GM19468 (cell line): ENCODE data around the gene EME1.
"Not testable (repeated sequence)": the region's sequence is repeated elsewhere in the genome, so short reads cannot be mapped to it uniquely, and the experiment has no call there.

ENCODE experiments used
- ATAC-seq: cut with Tn5 transposase; IDR thresholded peaks from one replicate; pipeline ENCODE4 v1.9.1; 2021; ENCODE audit warnings: mild to moderate bottlenecking, moderate library complexity, moderate number of reproducible peaks; ENCODE audit not compliant: unreplicated experiment; ENCODE audit errors: extremely low read depth

The EME1 gene

DNA sequence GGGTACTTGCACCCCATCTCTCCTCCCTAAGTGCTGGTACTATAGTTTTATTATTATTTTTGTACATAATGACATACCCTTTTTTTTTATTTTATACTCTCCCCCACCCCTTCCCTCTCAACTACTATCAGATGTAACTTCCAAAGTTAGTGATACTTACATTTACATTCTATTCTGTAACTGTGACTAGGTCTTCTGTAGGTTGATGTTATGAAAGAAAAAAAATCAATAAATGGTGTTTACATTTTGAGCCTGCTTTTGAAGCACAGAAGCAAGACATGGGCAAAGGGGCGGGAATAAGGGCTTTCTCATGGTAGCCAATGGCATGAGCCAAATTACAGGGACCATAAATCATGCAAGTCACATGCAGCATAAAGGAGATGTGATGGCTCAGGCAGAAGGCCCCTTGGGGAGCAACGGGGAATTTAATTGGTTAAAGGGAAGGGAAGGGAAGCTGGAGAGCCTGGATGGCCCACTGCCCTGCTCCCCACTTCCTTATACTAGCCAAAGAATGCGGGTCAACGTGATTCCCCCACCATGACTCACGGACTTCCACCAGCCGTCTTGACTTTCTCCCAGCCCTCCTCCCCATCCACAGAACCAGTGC lies 50.6 kb downstream of the EME1 start:
- no peak for ATAC-seq

DNA sequence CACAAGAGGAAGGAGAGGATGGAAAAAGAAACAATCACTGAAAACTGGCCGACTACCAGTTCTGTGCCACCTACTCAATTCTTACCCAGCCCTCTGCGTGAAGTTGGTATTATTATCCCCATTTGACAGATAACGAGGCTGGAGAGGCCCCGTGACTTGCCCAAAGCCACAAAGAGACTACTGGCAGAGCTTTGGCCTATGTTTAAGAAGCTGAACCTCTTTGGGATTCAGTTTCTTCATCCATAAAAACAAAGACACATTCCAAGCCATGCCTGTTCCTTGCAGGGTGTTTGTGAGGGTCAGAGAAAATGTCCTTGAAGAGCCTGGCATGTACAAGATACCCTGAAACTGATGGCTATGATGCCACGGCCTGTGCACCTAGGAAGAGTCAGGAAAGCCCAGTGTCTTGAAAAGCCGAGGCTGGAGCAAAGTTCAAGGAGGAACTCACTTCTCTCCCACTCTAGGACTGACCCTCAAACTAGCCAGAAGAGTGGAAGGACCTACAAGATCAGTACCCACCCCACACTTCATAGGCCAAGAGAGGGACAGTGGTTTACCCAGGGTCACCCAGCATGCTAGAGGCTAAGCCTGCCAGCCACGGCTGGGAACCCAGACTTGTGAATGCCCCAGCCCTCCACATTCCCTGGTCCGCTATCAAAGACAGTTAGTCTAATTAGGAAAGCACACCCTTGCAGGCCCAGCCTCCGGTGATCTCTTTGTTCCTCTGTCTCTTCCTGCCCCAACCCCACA lies 51.4 kb downstream of the EME1 start:
- ATAC-seq, result no peak

DNA sequence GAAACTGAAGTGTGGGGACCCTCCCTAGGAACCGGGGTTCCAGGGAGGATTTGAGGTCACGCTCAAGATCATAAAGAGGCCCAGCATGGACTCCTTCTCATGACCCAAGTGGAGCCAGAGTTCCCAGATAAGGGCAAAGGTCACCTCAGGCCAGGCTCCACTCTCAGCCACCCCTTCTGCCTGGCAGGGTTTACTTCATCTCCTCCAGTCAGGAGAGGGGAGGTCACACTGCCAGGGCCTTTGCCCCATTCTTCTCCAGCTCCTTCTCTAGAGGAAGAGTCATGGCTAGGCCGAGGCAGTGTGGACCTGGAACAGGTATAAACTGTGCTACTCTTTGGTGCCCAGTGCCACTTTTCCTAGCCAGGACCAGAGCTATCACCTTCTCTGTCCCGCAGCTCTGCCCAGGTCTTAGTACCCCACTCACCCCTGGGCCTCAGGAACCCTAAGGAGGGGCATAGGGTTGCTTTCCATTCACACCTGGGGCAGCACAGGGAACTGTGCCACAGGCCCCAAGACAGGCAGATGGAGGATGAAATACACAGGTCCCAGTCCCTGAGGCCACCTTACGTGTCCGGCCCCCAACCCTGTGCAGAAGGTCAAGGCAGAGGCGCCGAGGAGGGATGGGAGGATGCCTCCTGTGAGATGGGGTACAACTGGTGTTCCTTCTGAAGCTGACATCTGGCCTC lies 52.1 kb downstream of the EME1 start:
- ATAC-seq, result no peak

DNA sequence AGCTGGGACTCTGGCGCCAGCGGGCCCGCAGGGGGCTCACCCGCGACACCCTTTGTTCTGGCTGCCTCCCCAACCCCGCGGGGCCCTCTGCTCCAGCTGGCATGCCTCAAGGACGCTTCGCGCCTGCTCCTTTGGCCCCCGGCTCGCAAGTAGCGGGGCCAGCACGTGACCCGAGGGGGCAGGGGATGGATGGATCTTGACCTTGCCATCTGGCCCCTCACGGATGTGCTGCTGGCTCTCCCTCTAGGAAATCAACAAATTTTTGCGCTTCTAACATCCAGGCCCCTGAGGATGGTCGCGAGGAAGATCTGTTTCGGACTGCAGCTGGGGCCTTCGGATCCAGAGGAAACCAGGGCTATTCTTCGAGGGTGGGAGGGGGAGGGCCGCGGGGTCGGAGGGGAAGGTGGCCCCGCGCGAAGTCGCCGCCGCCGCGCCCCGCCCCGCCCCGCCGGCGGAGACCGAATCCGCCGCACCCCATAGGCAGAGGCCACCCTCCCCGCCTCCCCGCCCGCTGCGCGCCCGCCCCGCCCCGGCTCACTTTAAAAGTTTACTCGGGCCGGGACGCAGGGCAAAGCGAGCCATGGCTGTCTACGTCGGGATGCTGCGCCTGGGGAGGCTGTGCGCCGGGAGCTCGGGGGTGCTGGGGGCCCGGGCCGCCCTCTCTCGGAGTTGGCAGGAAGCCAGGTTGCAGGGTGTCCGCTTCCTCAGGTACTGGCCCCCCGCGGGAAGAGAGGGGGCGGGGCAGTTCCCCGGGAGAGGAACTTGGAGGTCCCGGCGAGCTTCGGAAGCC lies 52.8 kb downstream of the EME1 start, which contains the start of gene ACSF2:
ACSF2 (plus strand) TSS at position 537 of the 790 bp plus-strand sequence; CDS start at position 581, 44 bp downstream.
- no peak for ATAC-seq

DNA sequence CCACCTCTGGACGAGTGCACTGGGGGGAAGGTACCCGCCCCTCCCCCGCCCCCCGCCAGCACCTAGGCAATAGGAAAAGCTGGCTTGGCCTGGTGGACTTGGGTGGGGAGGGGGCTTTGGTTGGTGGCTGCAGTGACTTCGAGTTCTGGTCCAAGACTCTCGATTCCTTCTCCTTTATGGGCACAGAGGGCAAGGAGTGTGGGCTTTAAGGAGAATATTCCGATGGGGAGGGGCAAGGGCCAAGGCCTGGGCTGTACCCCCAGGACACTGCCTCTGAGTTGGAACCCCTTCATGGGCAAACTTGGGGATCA lies 53.4 kb downstream of the EME1 start:
- ATAC-seq, result no peak

DNA sequence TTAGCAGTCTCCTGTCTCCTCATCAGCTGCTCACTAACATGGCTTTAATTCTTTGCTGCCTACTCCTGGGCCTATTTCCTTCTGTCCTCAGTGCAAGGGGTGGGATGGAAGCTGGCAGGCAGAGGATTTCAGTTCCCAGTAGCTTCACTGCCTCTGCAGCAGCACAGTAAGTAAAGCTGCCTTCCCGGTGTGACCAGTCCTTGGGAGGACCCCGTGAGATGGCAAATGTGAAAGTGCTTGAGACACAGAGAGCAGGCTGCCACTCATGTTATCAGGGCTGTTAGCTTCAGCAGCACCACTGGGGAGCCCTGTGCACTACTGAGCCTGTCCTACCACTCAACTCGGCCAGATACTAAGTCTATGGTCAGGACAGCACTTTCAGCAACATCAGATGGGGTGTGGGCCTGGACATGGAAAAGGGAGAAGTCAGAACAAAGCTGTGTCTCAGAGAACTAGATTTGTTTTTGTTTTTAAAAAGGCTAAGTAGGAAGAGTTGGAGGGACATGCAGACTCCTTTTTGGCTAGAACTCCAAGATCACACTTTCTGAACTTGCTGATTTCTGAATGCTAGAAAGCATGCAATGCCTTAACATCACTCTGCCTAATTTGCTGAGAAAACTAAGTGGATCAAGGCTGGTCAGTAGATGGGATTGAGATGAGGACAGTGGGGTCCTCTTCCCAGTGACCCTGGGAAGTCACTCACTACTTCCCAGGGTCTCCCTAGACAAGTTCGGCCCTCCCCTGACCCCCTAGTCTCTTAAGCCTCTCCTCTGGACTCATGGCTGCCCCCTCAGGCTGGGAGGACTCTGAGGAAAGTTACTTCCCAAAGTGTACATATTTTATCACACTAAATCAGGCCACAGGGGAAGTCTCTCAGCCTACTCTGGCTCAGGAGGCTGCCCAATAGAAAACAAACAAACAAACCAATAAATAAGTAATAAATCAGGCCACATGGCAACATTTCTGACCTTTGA lies 54.1 kb downstream of the EME1 start:
- no peak for ATAC-seq

DNA sequence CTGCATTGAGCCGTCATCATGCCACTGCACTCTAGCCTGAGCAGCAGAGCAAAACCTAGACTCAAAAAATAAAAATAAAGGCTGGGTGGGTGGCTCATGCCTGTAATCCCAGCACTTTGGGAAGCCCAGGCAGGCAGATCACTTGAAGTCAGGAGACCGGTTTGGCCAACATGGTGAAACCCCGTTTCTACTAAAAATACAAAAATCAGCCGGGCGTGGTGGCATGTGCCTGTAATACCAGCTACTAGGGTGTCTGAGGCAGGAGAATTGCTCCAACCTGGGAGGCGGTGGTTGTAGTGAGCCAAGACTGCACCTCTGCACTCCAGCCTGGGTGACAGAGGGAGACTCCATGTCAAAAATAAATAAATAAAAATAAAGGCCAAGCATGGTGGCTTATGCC lies 55.1 kb downstream of the EME1 start:
- not testable (repeated sequence) for ATAC-seq

DNA sequence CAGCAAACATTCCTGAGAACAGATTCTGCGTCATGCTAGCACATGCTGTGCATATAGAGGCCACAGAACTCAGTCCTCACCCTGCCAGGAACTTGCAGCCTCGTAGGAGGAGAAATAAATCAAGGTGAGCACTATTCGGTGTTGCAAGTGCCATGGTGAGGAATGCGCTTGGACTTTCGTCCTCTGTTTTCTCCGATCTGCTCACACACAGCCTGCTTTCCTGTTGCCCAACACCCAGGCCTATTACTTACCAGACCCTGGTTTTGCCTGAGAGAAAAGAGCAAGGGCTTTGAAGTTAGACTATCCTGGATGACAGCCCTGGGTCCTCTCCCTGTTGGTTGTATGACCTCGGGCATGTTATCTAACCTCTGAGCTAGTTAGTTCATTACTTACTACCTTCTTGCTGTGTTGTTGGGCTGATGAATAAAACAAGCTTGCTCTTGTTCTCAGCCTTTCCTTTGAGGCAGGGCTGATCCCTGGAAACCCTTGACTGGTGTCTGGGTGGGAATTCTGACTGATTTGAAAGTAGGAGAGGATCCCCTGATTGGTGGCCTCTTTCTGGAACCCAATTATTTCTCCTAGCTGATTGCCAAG lies 55.9 kb downstream of the EME1 start:
- no peak for ATAC-seq

DNA sequence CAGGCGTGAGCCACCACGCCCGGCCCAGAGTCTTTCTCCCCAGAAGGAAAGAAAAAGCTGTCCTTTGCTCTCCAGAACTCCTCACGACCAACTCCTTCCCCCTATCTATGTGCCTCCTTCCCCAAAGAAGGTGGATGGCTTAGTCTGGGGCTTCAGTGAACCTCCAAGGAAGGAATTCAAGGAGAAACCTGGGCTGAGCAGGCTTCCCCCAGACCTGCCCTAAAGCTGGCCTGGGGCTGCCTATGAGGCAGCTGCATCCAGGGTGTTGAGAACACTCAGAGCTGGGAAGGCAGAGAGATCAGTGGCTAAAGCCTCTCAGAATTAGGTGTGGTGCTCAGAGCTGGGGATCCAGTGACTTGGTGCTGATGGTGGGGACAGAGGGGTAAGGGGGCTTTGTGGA lies 56.8 kb downstream of the EME1 start:
- ATAC-seq, result no peak
